ENCODE measurements around the gene BPHL. TPM values are rescaled to one million over a fixed set of nuclear protein-coding genes. Genes with fewer than 3 reads are reported as not detected.
"Not testable (repeated sequence)": the region's sequence is repeated elsewhere in the genome, so short reads cannot be mapped to it uniquely, and the experiment has no call there.

The BPHL gene
- polyA plus RNA-seq, 1 of the 3 experiments (the other 2 are of a cell fraction) = 21.7 TPM

DNA sequence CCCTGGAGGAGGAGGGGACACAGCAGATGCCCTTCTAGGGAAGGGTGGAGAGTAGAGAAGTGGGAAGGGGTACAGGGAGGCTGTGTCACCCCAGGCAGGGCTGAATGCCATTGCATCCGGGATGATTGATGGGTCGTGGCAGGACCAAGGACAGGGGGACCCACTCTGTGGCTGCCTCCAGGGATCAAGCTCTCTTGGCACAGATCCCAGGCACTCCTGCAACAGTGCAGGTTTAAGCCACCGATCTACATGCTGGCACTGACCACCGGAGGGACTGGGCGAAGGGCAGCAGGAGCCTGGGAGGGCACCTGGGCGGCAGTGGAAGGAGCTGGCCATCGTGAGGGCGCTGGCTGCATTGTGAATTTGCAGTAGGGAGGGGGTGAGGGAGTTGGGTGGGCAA lies 61.4 kb downstream of the BPHL start:
- H3K27me3 ChIP-seq (ENCODE audit: insufficient read depth); H3F3A ChIP-seq (replicated peaks; ENCODE audit: insufficient read depth); H3K4me2 ChIP-seq; H3K4me1 ChIP-seq (ENCODE audit: control insufficient read depth in 1 of 2, insufficient read depth in 2 of 2, low read depth in 1 of 2, low read length in 1 of 2); H2AFZ ChIP-seq (ENCODE audit: low read depth); H4K20me1 ChIP-seq (ENCODE audit: insufficient read depth); H3K79me2 ChIP-seq (ENCODE audit: insufficient read depth); CTCF ChIA-PET; H3K9me2 ChIP-seq; DNase-seq; H3K27ac ChIP-seq (ENCODE audit: low read depth in 2 of 2, low read length in 1 of 2); H3K36me3 ChIP-seq (replicated peaks in 1 of 2; ENCODE audit: control insufficient read depth in 1 of 2, insufficient read depth in 2 of 2, low read length in 1 of 2); H3K9me3 ChIP-seq; H3K9ac ChIP-seq: not testable (repeated sequence)
- TF ChIP-seq REST (IDR thresholded peaks at IDR 0.05; ENCODE audit: low read depth, low read length) = 0 out of 2 replicates have a peak, but pooled peaks have one; percentile 25
- H3K4me3 ChIP-seq (ENCODE audit: low read depth in 2 of 2, low read length in 1 of 2) = peak overlapping the region in 1 of 2 experiments; percentile 31; a peak in 2 of 4 replicates
- POLR2A ChIA-PET = interaction anchor here (1.7 kb wide), 1 partner anchor 24 kb away, joined by 5 read pairs; no protein-coding TSS in a partner anchor
- 19% methylated on average over 4 of the region's 8 CpGs for WGBS (ENCODE audit: low lambda C conversion rate)

DNA sequence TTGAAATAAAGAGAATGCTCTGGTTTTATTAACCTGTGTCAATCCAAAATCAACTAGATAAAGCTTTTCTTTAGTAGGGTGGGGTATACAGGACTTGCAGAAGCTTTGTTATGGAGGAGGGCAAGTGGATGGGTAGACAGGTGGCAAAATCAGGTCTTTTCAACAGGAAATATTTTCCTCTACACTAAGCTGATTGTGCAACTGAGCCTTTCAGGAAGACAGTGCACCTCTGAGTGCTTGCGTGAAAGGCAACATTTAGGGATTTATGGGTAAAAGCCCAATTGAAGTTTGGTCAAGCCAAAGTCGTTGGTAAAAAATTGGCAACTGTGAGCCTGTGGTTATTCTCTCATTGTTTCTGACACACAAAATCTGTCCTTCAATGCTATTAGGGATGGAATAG lies 62.6 kb downstream of the BPHL start:
- Histone ChIP-seq H3K9ac (no peak overlapping the region), H3K4me3 (ENCODE audit: low read depth in 2 of 2, low read length in 1 of 2) (no peak overlapping the region), H3K36me3 (replicated peaks in 1 of 2; ENCODE audit: control insufficient read depth in 1 of 2, insufficient read depth in 2 of 2, low read length in 1 of 2) (no peaks in the 10 kb centered on the region), H2AFZ (ENCODE audit: low read depth) (no peak overlapping the region), H3K27ac (ENCODE audit: low read depth in 2 of 2, low read length in 1 of 2) (no peak overlapping the region), H3K79me2 (ENCODE audit: insufficient read depth) (no peaks in the 10 kb centered on the region), H3F3A (replicated peaks; ENCODE audit: insufficient read depth) (no peaks in the 10 kb centered on the region), H3K9me2 (no peaks in the 10 kb centered on the region), H4K20me1 (ENCODE audit: insufficient read depth) (no peaks in the 10 kb centered on the region), H3K4me1 (ENCODE audit: control insufficient read depth in 1 of 2, insufficient read depth in 2 of 2, low read depth in 1 of 2, low read length in 1 of 2) (peaks cover 0 to 4% of the 10 kb centered on the region in 2 experiments; a peak in 1 of 4 replicates), H3K9me3 (no peaks in the 10 kb centered on the region), H3K4me2 (no peak overlapping the region), H3K27me3 (ENCODE audit: insufficient read depth) (no peaks in the 10 kb centered on the region)
- ChIA-PET POLR2A (interaction anchor here (0.7 to 1.7 kb wide), 2 partner anchors 25 to 417 kb away, joined by 4 to 5 read pairs; no protein-coding TSS in a partner anchor), CTCF (no interaction called here)
- WGBS (ENCODE audit: low lambda C conversion rate) = 77% methylated on average over 2 of the region's 2 CpGs
- TF ChIP-seq RFX5 (IDR thresholded peaks at IDR 0.05; ENCODE audit: low read length) (no peak), EZH2phosphoT487 (IDR thresholded peaks at IDR 0.05; ENCODE audit: borderline replicate concordance, low read depth) (no peak), GATA2 (CRISPR knock-in tag; IDR thresholded peaks at IDR 0.05) (no peak), GABPA (IDR thresholded peaks at IDR 0.05; ENCODE audit: low read depth) (no peak), TAF1 (IDR thresholded peaks at IDR 0.05; ENCODE audit: borderline replicate concordance, low read depth, low read length) (no peak)
- DNase-seq = no peak

GRCh38 chr6:3183066-3183465 lies 64.6 kb downstream of the BPHL start:
- CTCF ChIA-PET = no interaction called here
- Histone ChIP-seq H3K9me3 (no peaks in the 10 kb centered on the region), H4K20me1 (ENCODE audit: insufficient read depth) (no peaks in the 10 kb centered on the region), H3K9me2 (no peaks in the 10 kb centered on the region), H3K27ac (ENCODE audit: low read depth in 2 of 2, low read length in 1 of 2) (no peak overlapping the region), H3K27me3 (ENCODE audit: insufficient read depth) (no peaks in the 10 kb centered on the region), H2AFZ (ENCODE audit: low read depth) (no peak overlapping the region), H3K4me2 (no peak overlapping the region), H3F3A (replicated peaks; ENCODE audit: insufficient read depth) (no peaks in the 10 kb centered on the region), H3K4me3 (ENCODE audit: low read depth in 2 of 2, low read length in 1 of 2) (no peak overlapping the region), H3K9ac (no peak overlapping the region), H3K4me1 (ENCODE audit: control insufficient read depth in 1 of 2, insufficient read depth in 2 of 2, low read depth in 1 of 2, low read length in 1 of 2) (peaks cover 0 to 4% of the 10 kb centered on the region in 2 experiments; a peak in 1 of 4 replicates), H3K79me2 (ENCODE audit: insufficient read depth) (no peaks in the 10 kb centered on the region), H3K36me3 (replicated peaks in 1 of 2; ENCODE audit: control insufficient read depth in 1 of 2, insufficient read depth in 2 of 2, low read length in 1 of 2) (no peaks in the 10 kb centered on the region)
- 90% methylated on average over 4 of the region's 4 CpGs for whole genome bisulfite sequencing (ENCODE audit: low lambda C conversion rate)
- no peak for DNase-seq
- POLR2A ChIA-PET = interaction anchor here (0.5 kb wide), 1 partner anchor 12 kb away, joined by 3 read pairs; no protein-coding TSS in a partner anchor
- no peak for TF ChIP-seq POLR2AphosphoS5 (IDR thresholded peaks at IDR 0.05; ENCODE audit: low read depth, low read length)
- no peak for TF ChIP-seq RCOR1 (IDR thresholded peaks at IDR 0.05; ENCODE audit: low read length)
- no peak for TF ChIP-seq CTCF (IDR thresholded peaks at IDR 0.05)
- no peak for TF ChIP-seq EZH2phosphoT487 (IDR thresholded peaks at IDR 0.05; ENCODE audit: borderline replicate concordance, low read depth)
- no peak for TF ChIP-seq ELF1 (IDR thresholded peaks at IDR 0.05)
- no peak for TF ChIP-seq CHD2 (IDR thresholded peaks at IDR 0.05; ENCODE audit: low read length, partially characterized antibody)
- TF ChIP-seq, protein P1, sequence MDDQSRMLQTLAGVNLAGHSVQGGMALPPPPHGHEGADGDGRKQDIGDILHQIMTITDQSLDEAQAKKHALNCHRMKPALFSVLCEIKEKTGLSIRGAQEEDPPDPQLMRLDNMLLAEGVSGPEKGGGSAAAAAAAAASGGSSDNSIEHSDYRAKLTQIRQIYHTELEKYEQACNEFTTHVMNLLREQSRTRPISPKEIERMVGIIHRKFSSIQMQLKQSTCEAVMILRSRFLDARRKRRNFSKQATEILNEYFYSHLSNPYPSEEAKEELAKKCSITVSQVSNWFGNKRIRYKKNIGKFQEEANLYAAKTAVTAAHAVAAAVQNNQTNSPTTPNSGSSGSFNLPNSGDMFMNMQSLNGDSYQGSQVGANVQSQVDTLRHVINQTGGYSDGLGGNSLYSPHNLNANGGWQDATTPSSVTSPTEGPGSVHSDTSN (IDR thresholded peaks at IDR 0.05) = no peak
- TF ChIP-seq, protein P2, sequence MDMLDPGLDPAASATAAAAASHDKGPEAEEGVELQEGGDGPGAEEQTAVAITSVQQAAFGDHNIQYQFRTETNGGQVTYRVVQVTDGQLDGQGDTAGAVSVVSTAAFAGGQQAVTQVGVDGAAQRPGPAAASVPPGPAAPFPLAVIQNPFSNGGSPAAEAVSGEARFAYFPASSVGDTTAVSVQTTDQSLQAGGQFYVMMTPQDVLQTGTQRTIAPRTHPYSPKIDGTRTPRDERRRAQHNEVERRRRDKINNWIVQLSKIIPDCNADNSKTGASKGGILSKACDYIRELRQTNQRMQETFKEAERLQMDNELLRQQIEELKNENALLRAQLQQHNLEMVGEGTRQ (IDR thresholded peaks at IDR 0.05; ENCODE audit: borderline replicate concordance, low read depth, low read length) = no peak
- TF ChIP-seq TEAD4 (IDR thresholded peaks at IDR 0.05; ENCODE audit: borderline replicate concordance, insufficient read depth) = no peak

Data from SK-N-SH (cell line).